Left ventricle myocardium inferior (tissue), 1 donor: ENCODE data around the gene LIN7B. TPM values are rescaled to one million over a fixed set of nuclear protein-coding genes. Genes with fewer than 3 reads are reported as not detected.

Experiments
- DNase-seq: peaks from one replicate; pipeline ENCODE4 v3.0.0-alpha.2; 2020
- H3K27ac ChIP-seq: fragments of 200-600 bp; replicated peaks from 2 replicates; pipeline ENCODE4 v1.8.0; 2021
- H3K27me3 ChIP-seq: fragments of 200-600 bp; 2 replicates; pipeline ENCODE4 v1.8.0; 2021; ENCODE audit warnings: low read depth
- H3K36me3 ChIP-seq: fragments of 200-600 bp; 2 replicates; pipeline ENCODE4 v1.8.0; 2021
- H3K4me1 ChIP-seq: fragments of 200-600 bp; 2 replicates; pipeline ENCODE4 v1.8.0; 2021
- H3K4me3 ChIP-seq: fragments of 200-600 bp; 2 replicates; pipeline ENCODE4 v1.8.0; 2021; ENCODE audit warnings: mild to moderate bottlenecking, moderate library complexity
- H3K9me3 ChIP-seq: fragments of 200-600 bp; replicated peaks from 2 replicates; pipeline ENCODE4 v1.8.0; 2021
- intact Hi-C: fragments of 100-400 bp; cut with micrococcal nuclease; formaldehyde crosslinking; loops from one replicate; pipeline ENCODE4 v1.11.0; 2022
- total RNA-seq: library from RNA; stranded (reverse); fragmentation: NEBNext Ultra II Directional; extraction: Animal tissue kit (Norgen Biotek cat#: 25700); gene quantifications from one replicate; pipeline ENCODE4 v1.2.1, GENCODE V29; 2021
- TF ChIP-seq, protein P1 (sequence below): fragments of 200-600 bp; IDR thresholded peaks from 2 replicates; pipeline ENCODE4 v1.8.0; 2021; ENCODE audit warnings: antibody characterized with exemption, mild to moderate bottlenecking, borderline replicate concordance
- donor health status: DM: no; HTN: yes; CAD: no; lungs with severe emphysema.

The LIN7B gene
- total RNA-seq, 1 donor from 2014 or later: 23.4 TPM

DNA sequence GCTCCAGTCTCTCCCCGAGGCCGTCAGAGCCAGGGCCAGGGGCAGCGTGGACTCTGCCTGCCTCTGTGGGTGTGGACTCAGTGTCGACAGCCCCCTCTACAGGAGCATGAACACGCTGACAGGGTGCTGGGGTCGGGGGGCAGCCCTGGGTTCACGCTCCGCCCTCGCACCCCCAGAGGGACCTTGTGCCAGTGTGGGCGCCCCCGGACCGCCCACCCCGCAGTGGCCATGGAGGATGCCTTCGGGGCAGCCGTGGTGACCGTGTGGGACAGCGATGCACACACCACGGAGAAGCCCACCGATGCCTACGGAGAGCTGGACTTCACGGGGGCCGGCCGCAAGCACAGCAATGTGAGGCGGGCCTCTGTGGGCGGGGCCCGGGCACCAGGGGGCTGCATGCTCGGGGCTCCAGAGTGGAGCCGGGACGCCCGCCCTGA lies 51.7 kb downstream of the LIN7B start:
- intact Hi-C loops: no loop called here
- TF ChIP-seq, protein P1, sequence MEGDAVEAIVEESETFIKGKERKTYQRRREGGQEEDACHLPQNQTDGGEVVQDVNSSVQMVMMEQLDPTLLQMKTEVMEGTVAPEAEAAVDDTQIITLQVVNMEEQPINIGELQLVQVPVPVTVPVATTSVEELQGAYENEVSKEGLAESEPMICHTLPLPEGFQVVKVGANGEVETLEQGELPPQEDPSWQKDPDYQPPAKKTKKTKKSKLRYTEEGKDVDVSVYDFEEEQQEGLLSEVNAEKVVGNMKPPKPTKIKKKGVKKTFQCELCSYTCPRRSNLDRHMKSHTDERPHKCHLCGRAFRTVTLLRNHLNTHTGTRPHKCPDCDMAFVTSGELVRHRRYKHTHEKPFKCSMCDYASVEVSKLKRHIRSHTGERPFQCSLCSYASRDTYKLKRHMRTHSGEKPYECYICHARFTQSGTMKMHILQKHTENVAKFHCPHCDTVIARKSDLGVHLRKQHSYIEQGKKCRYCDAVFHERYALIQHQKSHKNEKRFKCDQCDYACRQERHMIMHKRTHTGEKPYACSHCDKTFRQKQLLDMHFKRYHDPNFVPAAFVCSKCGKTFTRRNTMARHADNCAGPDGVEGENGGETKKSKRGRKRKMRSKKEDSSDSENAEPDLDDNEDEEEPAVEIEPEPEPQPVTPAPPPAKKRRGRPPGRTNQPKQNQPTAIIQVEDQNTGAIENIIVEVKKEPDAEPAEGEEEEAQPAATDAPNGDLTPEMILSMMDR: no peak
- Histone ChIP-seq H3K36me3 (peaks cover 30% of the 10 kb centered on the region), H3K9me3 (no peaks in the 10 kb centered on the region), H3K27ac (peak overlapping the region; percentile 93), H3K27me3 (no peaks in the 10 kb centered on the region), H3K4me3 (peak overlapping the region; percentile 36), H3K4me1 (peaks cover 31% of the 10 kb centered on the region)
- no peak for DNase-seq

DNA sequence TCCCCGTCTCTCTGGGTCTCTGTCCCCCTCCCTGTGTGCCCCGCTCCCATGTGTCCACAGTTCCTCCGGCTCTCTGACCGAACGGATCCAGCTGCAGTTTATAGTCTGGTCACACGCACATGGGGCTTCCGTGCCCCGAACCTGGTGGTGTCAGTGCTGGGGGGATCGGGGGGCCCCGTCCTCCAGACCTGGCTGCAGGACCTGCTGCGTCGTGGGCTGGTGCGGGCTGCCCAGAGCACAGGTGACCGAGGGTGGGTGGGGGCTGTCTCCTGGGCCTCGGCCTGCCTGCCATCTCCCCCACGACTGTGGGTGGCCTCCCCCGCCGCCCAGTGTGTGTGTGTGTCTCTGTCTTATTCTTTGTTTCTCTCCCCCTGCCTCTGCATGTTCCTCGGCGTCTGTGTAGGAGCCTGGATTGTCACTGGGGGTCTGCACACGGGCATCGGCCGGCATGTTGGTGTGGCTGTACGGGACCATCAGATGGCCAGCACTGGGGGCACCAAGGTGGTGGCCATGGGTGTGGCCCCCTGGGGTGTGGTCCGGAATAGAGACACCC lies 53.8 kb downstream of the LIN7B start:
- no peaks in the 10 kb centered on the region for H3K27me3 ChIP-seq
- no peak overlapping the region for H3K27ac ChIP-seq
- H3K4me1 ChIP-seq: peaks cover 31% of the 10 kb centered on the region
- TF ChIP-seq, protein P1: no peak
- DNase-seq: no peak
- no peak overlapping the region for H3K4me3 ChIP-seq
- intact Hi-C loops: no loop called here
- H3K36me3 ChIP-seq: peaks cover 51% of the 10 kb centered on the region
- no peaks in the 10 kb centered on the region for H3K9me3 ChIP-seq

Other genes with a start within 250 kb of the LIN7B start
- gene PLEKHA4, start 245.8 kb upstream of the LIN7B start, total RNA-seq: 24.7 TPM
- 76.4 TPM for gene PPP1R15A, start 241.9 kb upstream of the LIN7B start, total RNA-seq
- gene TULP2, start 215.6 kb upstream of the LIN7B start, total RNA-seq: 0.55 TPM
- 221 TPM for gene NUCB1, start 214.1 kb upstream of the LIN7B start, total RNA-seq
- not detected for gene DHDH, start 180.7 kb upstream of the LIN7B start, total RNA-seq
- 25.5 TPM for gene BAX, start 159.5 kb upstream of the LIN7B start, total RNA-seq
- 834 TPM for gene FTL, start 149.1 kb upstream of the LIN7B start, total RNA-seq
- 138 TPM for gene GYS1, start 121.1 kb upstream of the LIN7B start, total RNA-seq
- gene RUVBL2, start 120.5 kb upstream of the LIN7B start, total RNA-seq: 44.4 TPM
- not detected for gene LHB, start 97.3 kb upstream of the LIN7B start, total RNA-seq
- gene CGB3, start 90.0 kb upstream of the LIN7B start, total RNA-seq: not detected
- not detected for gene CGB2, start 82.5 kb upstream of the LIN7B start, total RNA-seq
- not detected for gene CGB1, start 77.5 kb upstream of the LIN7B start, total RNA-seq
- gene CGB5, start 70.5 kb upstream of the LIN7B start, total RNA-seq: not detected
- gene CGB8, start 65.3 kb upstream of the LIN7B start, total RNA-seq: not detected
- gene CGB7, start 56.6 kb upstream of the LIN7B start, total RNA-seq: not detected
- not detected for gene NTF4, start 49.6 kb upstream of the LIN7B start, total RNA-seq
- gene KCNA7, start 41.7 kb upstream of the LIN7B start, total RNA-seq: 0.66 TPM
- gene SNRNP70, start 28.9 kb upstream of the LIN7B start, total RNA-seq: 115 TPM
- gene C19orf73, start 4.8 kb downstream of the LIN7B start, total RNA-seq: 1.6 TPM
- gene PPFIA3, start 5.2 kb downstream of the LIN7B start, total RNA-seq: 5.7 TPM
- gene HRC, start 41.0 kb downstream of the LIN7B start, total RNA-seq: 1,040 TPM
- gene TRPM4, start 43.4 kb downstream of the LIN7B start, total RNA-seq: 31.5 TPM
- 1.1 TPM for gene SLC6A16, start 210.8 kb downstream of the LIN7B start, total RNA-seq
- 3.7 TPM for gene CD37, start 221.0 kb downstream of the LIN7B start, total RNA-seq
- gene TEAD2, start 248.0 kb downstream of the LIN7B start, total RNA-seq: 44.1 TPM
- not detected for gene DKKL1, start 249.5 kb downstream of the LIN7B start, total RNA-seq